ENCODE measurements around the gene KCNK16. TPM values are rescaled to one million over a fixed set of nuclear protein-coding genes. Genes with fewer than 3 reads are reported as not detected.

The KCNK16 gene
- total and polyA plus RNA-seq, 10 of the 15 experiments (the other 5 are each of a cell fraction or from before 2014, with no cell fraction given) = not detected

GRCh38 chr6:39289490-39289889 is 33.0 kb downstream of the KCNK16 start:
- FAIRE-seq = peak; percentile 31
- BruUV-seq (replicated peaks) = no TSS peak

More at GRCh38 chr6:39289490-39289889, 33.0 kb downstream of the KCNK16 start:
- WGBS (ENCODE audit: insufficient coverage, insufficient replicate concordance, low lambda C conversion rate, missing lambda C conversion rate) = 26% methylated on average over 2 of the region's 2 CpGs
- DNase-seq (ENCODE audit: low read depth, low spot score) (no peak), ATAC-seq (peak; percentile 53)
- Histone ChIP-seq H3K27ac (ENCODE audit: control insufficient read depth, insufficient read depth) (no peak overlapping the region), H2AFZ (ENCODE audit: control insufficient read depth, low read depth, low read length) (no peak overlapping the region), H3K4me1 (ENCODE audit: control insufficient read depth, insufficient read depth, low read length) (no peaks in the 10 kb centered on the region), H3K4me2 (ENCODE audit: control insufficient read depth, insufficient read depth) (no peak overlapping the region), H3K27me3 (replicated peaks in 1 of 2; ENCODE audit: control insufficient read depth in 2 of 2, insufficient read depth in 2 of 2, low read length in 1 of 2) (peaks cover 0 to 2% of the 10 kb centered on the region in 2 experiments; a peak in 1 of 4 replicates), H3K9ac (ENCODE audit: control insufficient read depth, insufficient read depth, low read length) (no peak overlapping the region), H4K20me1 (ENCODE audit: control insufficient read depth, insufficient read depth) (no peaks in the 10 kb centered on the region), H3K4me3 (no peak overlapping the region), H3K36me3 (ENCODE audit: control insufficient read depth in 2 of 2, insufficient read depth in 2 of 2, low read length in 1 of 2) (no peaks in the 10 kb centered on the region), H3K9me3 (replicated peaks; ENCODE audit: control insufficient read depth, insufficient read depth, low read length) (no peaks in the 10 kb centered on the region), H3K79me2 (ENCODE audit: control insufficient read depth, insufficient read depth, low read length) (no peaks in the 10 kb centered on the region)
- in situ Hi-C loops (cut with MboI) = no loop called here
- RAD21 ChIA-PET (ENCODE audit: unreplicated experiment) = no interaction called here
- POLR2A ChIA-PET = no interaction called here
- SMC1A ChIA-PET (ENCODE audit: uncharacterized antibody, unreplicated experiment) = no interaction called here
- TF ChIP-seq NFYA (IDR thresholded peaks at IDR 0.05; ENCODE audit: borderline replicate concordance, low read depth, low read length) = no peak
- no peak for TF ChIP-seq JUND (IDR thresholded peaks at IDR 0.05; ENCODE audit: low read depth, low read length)
- TF ChIP-seq PAX8 (IDR thresholded peaks at IDR 0.05) = no peak
- no peak for TF ChIP-seq RELB (IDR thresholded peaks at IDR 0.05; ENCODE audit: low read depth)
- TF ChIP-seq ZBTB4 (CRISPR knock-in tag; IDR thresholded peaks at IDR 0.05) = no peak
- no peak for TF ChIP-seq CBFB (IDR thresholded peaks at IDR 0.05; ENCODE audit: low read depth)
- TF ChIP-seq USF1 (IDR thresholded peaks at IDR 0.05; ENCODE audit: borderline replicate concordance, extremely low read length, insufficient read depth, low read depth, low read length) = no peak
- TF ChIP-seq ZNF24 (IDR thresholded peaks at IDR 0.05) = no peak
- no peak for TF ChIP-seq CHD4 (IDR thresholded peaks at IDR 0.05)
- TF ChIP-seq SMAD1 (IDR thresholded peaks at IDR 0.05; ENCODE audit: low read depth, partially characterized antibody) = no peak
- TF ChIP-seq ATF7 (IDR thresholded peaks at IDR 0.05; ENCODE audit: low read depth) = no peak
- TF ChIP-seq USF2 (IDR thresholded peaks at IDR 0.05; ENCODE audit: borderline replicate concordance, low read depth, low read length) = no peak
- TF ChIP-seq, protein P1, sequence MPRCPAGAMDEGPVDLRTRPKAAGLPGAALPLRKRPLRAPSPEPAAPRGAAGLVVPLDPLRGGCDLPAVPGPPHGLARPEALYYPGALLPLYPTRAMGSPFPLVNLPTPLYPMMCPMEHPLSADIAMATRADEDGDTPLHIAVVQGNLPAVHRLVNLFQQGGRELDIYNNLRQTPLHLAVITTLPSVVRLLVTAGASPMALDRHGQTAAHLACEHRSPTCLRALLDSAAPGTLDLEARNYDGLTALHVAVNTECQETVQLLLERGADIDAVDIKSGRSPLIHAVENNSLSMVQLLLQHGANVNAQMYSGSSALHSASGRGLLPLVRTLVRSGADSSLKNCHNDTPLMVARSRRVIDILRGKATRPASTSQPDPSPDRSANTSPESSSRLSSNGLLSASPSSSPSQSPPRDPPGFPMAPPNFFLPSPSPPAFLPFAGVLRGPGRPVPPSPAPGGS (IDR thresholded peaks at IDR 0.05; ENCODE audit: borderline replicate concordance, insufficient read depth, low read depth, low read length, poor library complexity, severe bottlenecking) = no peak
- CTCF ChIA-PET = interaction anchor here (1.6 kb wide), 1 partner anchor 13 kb away, joined by 3 read pairs; no protein-coding TSS in a partner anchor
- intact Hi-C loops (cut with micrococcal nuclease; ENCODE audit: unreplicated experiment) = no loop called here

Data from GM12878 (cell line).